GM13977 (cell line): Measurements from ENCODE around the gene CCDC68.
"Not testable (repeated sequence)": the region's sequence is repeated elsewhere in the genome, so short reads cannot be mapped to it uniquely, and the experiment has no call there.

Source experiments
- DNase-seq: peaks from one replicate; pipeline ENCODE4 v3.0.0; 2012; ENCODE audit warnings: low spot score
- in situ Hi-C: fragments of 300-500 bp; cut with MboI; formaldehyde crosslinking; loops from one replicate; pipeline ENCODE4 v1.12.0; 2022; ENCODE audit warnings: low sequenced_read_pairs, low pct_unique_long_range_greater_than_20kb, mixed read lengths, inconsistent platforms; ENCODE audit not compliant: unreplicated experiment
- TF ChIP-seq, protein P1 (sequence below): IDR thresholded peaks from 2 replicates; pipeline ENCODE4 v1.5.1; 2012; ENCODE audit warnings: mild to moderate bottlenecking, control low read depth; ENCODE audit not compliant: insufficient read depth; ENCODE audit errors: extremely low read depth, missing control alignments

CCDC68 gene

DNA sequence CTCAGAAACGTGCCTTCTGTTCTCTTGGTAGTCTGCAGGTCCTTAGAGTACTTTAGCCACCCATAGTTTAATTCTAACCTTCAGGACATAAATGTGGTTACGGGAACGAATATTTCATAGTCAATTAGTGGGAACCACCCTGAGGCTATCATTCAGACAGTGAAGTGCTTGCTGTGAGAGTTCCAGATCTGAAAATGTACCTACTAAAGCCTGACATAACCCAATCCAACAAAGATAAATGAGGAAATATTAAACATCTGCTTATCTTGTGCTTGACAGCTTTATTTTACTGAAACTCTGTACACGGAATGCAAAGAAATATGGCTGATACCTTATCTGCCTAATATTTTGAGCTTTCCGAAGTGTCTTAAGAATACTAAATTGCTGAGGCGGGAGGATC lies 88.0 kb downstream of the CCDC68 start:
- in situ Hi-C loops, result no loop called here
- DNase-seq, result no peak
- TF ChIP-seq, protein P1, sequence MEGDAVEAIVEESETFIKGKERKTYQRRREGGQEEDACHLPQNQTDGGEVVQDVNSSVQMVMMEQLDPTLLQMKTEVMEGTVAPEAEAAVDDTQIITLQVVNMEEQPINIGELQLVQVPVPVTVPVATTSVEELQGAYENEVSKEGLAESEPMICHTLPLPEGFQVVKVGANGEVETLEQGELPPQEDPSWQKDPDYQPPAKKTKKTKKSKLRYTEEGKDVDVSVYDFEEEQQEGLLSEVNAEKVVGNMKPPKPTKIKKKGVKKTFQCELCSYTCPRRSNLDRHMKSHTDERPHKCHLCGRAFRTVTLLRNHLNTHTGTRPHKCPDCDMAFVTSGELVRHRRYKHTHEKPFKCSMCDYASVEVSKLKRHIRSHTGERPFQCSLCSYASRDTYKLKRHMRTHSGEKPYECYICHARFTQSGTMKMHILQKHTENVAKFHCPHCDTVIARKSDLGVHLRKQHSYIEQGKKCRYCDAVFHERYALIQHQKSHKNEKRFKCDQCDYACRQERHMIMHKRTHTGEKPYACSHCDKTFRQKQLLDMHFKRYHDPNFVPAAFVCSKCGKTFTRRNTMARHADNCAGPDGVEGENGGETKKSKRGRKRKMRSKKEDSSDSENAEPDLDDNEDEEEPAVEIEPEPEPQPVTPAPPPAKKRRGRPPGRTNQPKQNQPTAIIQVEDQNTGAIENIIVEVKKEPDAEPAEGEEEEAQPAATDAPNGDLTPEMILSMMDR, result no peak

DNA sequence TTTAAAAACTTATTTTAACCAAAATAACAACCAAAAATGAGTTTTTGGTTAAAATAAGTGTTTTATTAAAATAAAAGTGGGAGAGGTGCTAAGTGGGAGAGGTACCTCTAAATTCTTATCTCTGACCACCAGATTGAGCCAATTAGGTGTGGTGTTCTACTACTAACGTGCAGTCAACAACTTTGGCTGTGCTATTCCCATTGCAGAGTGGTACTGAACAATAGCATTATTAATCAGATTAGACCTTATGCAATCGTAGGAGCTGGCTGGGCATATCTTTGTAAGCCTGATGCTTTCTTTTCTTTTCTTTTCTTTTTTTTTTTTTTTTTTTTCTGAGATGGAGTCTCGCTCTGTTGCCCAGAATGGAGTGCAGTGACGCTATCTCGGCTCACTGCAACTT lies 92.1 kb downstream of the CCDC68 start:
- in situ Hi-C loops, result no loop called here
- no peak for DNase-seq
- TF ChIP-seq, protein P1, result no peak

DNA sequence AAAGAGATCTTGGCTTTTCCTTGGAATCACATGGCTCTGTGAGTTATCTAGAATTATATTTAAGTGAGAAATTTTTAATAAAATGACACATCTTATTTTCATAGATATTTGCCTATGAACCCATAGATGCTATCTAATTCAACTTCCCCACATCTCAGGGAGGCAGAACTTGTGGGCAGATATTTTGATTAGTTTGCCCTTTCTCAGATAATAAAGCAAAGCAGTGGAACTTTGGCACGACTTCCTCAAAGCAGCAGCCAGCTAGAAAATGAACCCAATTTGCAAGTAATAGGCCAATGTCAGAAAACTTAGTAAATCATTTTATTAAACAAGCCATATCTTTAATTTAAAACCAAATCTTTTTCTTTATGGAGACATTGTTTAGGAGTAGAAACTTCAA lies 98.3 kb downstream of the CCDC68 start:
- TF ChIP-seq, protein P1, result no peak
- no peak for DNase-seq
- in situ Hi-C loops, result no loop called here

DNA sequence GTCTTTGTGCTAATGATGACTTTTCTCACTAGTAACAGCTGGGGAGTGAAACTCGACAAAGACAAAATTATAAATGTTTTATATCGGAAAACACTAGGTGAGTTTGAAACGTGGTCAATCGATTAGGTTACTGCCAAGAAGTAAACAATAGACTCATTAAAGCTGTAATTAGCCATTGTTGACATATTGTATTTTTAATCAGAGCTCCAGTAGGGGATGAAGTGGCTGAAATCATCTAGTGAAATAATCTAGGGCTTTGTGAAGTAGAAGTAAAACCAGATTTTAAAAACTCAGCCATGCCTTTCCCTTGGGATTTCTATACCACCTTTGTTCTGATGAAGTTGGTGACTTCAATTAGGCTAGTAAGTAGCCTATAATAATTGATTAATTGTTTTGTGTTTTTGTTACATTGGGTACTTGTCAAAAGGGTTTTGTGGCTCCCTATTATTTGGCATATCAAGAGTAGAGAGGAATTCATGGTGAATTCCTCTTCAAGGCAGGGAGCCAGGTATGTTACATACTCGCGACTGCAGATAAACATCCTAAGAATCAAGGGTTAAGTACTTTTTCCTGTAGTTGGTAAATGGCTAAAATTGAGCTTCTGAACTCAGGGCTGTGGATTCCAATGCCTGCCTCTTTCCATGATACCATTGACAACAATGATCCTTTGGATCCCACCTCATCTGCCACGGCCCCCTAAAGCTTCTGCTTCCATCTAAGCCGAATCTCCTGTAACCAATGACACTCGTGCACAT lies 99.4 kb downstream of the CCDC68 start:
- in situ Hi-C loops, result no loop called here
- TF ChIP-seq, protein P1, result no peak
- DNase-seq, result no peak

DNA sequence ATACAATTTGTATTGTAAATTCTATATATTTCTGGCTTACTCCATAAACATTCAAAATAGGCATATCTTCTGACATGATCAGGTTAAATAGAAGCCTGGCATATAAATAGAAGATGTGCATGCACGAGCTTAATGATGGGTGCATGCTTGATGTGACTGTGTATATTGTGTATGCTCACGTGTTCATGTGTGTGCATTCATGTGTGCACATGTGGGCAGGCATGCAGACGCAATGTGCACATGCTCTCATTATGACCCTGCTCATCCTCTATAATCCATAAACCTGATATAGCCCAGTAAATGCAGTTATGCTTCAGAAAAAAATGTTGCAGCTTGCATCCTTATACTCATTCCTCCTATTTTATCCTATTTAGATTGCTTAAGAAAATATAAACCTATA lies 101.8 kb downstream of the CCDC68 start:
- DNase-seq, result no peak
- in situ Hi-C loops, result no loop called here
- TF ChIP-seq, protein P1, result no peak

DNA sequence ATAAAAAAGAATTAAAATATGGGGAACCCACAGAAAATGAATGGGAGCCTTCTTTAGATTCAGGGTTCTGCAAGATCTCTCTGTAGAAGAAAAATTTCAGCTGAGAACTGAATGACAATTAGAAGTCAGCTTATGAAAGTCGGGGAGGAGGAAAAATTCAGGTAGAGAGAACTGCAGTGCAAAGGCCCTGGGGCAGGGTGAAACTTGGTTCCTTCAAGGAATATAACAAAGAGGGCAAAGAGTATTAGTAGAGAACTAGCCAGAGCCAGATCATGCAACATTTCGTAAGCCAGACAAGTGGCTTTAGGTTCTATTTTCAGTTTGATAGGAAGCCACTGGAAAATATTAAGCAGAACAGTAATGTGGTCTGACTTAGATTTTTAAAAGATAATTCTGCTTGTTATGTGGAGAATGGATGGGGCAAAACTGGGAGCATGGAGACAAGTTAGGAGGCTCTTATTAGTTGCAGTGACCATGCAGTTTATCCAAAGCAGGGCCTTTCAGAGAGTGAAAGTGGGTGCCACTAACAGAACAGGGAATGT lies 103.1 kb downstream of the CCDC68 start:
- TF ChIP-seq, protein P1, result no peak
- no peak for DNase-seq
- in situ Hi-C loops, result no loop called here

DNA sequence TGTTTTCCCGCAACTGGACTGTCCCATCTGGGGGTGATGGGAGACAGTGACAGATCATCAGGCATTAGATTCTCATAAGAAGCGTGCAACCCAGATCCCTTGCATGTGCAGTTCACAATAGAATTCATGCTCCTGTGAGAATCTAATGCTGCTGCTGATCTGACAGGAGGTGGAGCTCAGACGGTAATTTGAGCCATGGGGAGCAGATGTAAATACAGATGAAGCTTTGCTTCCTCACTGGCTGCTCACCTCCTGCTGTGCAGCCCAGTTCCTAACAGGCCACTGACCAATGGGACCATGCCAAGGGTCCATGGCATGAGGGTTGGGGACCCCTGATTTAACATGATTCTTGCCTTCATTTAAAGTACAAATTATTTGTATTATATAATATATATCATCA lies 104.2 kb downstream of the CCDC68 start:
- in situ Hi-C loops, DNase-seq: not testable (repeated sequence)
